C4-2B (cell line): Measurements from ENCODE around the gene ZNF536.

Experiments
- CTCF ChIP-seq: fragments of 450-650 bp; conservative IDR thresholded peaks from 2 replicates; pipeline ENCODE4 v1.5.1; 2017; ENCODE audit warnings: mild to moderate bottlenecking
- ZFX ChIP-seq: fragments of 450-650 bp; IDR thresholded peaks from 2 replicates; pipeline ENCODE4 v1.6.1; 2017

GRCh38 chr19:30385174-30385573 lies 13.0 kb downstream of the ZNF536 start:
- TF ChIP-seq CTCF = no peak
- TF ChIP-seq ZFX = no peak
